Measurements from ENCODE around the gene ATF7. TPM values are rescaled to one million over a fixed set of nuclear protein-coding genes. Genes with fewer than 3 reads are reported as not detected.
A peak's percentile ranks its signal among the peaks of the same experiment; 100 is the strongest.
"Not testable (repeated sequence)": the region's sequence is repeated elsewhere in the genome, so short reads cannot be mapped to it uniquely, and the experiment has no call there.

The ATF7 gene
- total RNA-seq, 1 experiment from 2014 or later, result 31.6 TPM

DNA sequence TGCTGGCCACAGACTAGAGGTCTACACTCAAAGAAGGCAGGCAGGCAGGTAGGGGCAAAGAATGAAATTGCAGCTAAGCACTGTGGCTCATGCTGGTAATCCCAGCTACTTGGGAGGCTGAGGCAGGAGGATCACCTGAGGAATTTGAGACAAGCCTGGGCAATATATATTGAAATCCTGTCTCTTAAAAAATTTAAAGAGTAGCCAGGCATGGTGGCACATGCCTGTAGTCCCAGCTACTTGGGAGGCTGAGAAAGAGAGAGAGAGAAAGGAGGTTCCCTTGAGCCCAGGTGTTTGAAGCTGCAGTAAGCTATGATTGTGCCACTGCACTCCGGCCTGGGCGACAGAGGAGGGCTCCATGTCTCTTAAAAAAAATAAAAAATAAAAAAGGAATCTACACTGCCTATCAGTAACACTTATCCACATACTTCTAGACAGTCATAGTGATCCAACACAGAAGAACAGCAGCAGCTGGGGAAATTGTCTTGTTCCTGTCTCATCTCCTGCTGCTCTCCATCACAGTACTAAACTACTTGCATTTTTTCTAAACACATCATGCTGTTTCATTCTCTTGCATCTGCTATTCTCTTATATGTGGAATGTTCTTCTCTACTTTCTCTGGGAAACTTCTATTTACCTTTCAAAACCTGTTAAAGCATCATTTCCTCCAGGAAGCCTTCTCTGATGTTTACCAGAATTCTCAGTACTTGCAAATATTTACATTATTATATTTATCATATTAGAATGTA lies 57.2 kb downstream of the ATF7 start:
- DNase-seq (ENCODE audit: extremely low read depth, low read depth), result peak; percentile 70

DNA sequence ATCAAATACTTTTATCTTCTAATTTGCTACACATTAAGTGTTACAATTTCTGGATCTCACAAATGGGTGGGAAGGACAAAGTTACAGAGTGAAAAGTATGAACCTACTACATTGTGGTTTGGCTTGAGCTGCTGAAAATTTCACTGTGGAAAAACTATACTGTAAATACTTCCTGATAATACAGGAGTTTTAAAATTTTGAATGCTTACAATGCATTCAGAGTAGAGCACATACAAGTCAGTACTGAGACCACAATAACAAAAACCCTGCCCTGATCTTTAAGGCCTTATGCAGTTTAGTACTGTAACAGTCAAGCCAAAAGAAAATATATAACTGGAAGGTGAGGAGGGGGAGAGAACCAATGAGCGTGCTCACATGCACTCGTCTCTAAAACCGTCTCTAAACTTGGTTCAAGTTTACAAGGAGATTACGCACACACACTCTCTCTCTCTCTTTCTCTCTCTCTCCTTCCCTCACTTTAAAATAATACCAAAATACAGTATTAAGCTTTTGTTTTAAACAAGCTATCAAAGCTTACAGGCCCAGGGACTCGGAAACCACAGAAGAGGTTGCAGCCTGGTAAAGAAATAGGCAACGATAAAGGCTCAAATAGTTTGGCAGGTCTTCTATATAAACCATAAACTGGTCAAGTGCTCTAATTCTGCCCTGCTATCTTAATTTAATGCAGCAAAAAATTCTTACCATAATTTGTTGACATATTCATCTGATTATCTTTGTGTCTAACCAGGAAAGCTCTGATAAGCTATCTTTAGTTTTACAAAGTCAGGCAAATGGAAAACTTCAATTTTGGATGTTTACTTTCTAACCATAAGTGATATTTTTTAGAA lies 58.0 kb downstream of the ATF7 start:
- no peak for DNase-seq (ENCODE audit: extremely low read depth, low read depth)

- DNase-seq (ENCODE audit: extremely low read depth, low read depth), result not testable (repeated sequence)
Observed at GRCh38 chr12:53565376-53565775, 60.8 kb downstream of the ATF7 start.

GRCh38 chr12:53564941-53565340 lies 61.2 kb downstream of the ATF7 start:
- no peak for DNase-seq (ENCODE audit: extremely low read depth, low read depth)

GRCh38 chr12:53564278-53564677 lies 61.9 kb downstream of the ATF7 start:
- DNase-seq (ENCODE audit: extremely low read depth, low read depth), result no peak

DNA sequence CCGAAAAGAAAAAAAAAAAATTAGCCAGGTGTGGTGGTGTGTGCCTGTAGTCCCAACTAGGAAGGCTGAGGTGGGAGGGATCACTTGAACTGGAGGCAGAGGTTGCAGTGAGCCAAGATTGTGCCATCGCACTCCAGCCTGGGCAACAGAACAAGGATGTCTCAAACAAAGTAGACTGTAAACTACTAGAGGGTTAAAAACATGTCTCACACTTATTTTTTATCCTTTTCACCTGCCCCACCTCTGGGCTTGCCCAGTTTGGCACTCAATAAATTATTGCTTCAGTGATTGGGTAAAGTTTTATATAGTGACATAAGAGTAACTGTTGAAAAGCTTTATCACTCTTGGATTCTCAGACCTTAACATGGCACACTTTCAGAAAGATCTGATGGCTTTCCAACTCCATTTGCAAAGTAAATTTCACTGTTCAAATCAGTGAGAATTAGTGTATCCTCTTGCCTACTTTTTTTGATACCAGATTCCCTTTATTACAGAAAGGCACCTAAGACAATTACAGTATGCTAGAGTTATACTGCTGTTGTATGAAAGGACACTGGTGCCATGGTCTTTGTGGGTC lies 62.6 kb downstream of the ATF7 start:
- no peak for DNase-seq (ENCODE audit: extremely low read depth, low read depth)

DNA sequence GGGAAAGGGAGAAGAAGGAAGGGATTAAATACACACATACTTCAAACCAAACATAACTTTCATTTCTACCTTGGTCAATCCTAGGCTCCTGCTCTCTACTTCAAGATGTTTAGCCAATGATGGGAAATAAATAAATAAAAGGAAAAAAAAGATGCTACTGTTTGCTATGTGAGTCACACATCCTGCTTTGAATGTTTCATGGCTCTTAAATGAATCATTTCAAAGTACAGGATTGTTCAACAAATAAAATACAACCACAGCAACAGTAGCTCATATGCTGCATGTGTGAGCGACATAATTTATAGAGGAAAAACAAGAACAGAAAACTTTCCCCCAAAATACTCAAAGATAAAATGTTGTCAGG lies 64.6 kb downstream of the ATF7 start:
- peak; percentile 85 for DNase-seq (ENCODE audit: extremely low read depth, low read depth)

GRCh38 chr12:53560912-53561589 lies 65.1 kb downstream of the ATF7 start:
- DNase-seq (ENCODE audit: extremely low read depth, low read depth), result peak; percentile 58

GRCh38 chr12:53560351-53560750 lies 65.8 kb downstream of the ATF7 start:
- DNase-seq (ENCODE audit: extremely low read depth, low read depth), result peak; percentile 87

DNA sequence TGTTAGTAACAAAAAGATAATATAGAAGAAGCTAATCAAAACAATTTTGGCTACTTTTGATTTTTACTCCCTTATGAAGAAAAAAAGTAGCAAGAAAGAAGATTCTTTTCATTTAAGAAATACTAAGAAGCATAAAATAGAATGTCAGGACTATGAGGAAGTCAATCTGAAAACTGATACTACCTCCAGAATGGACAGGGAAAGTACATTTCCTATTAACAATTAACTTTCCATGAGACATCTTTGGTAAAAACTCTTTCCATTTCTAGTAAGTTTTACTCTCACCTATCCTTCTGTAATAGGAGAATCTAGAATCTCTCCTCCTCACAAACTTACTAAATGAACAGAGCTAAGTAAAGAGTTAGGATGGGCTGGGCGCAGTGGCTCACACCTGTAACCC lies 67.6 kb downstream of the ATF7 start:
- DNase-seq (ENCODE audit: extremely low read depth, low read depth), result no peak

GRCh38 chr12:53552361-53553327 lies 73.5 kb downstream of the ATF7 start:
- DNase-seq (ENCODE audit: extremely low read depth, low read depth), result no peak

DNA sequence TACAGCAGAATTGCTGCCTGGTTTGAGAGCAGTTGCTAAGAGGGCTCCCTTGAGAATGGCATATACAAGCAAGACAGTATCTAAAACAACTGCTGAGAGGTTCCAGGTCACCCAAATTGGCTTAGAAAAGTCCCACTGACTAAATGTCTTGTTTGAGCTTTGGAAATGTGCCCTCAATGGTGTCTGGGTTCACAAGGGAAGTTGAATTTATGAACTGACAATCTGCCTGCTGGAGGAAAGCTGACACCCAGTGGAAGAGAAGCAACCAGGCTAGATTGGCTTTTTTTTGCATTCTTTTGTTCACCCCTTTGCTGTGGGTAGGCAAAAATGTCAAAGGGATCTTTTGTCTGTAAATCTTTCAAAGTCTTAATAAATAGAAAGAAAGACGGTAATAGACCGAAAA lies 74.3 kb downstream of the ATF7 start:
- DNase-seq (ENCODE audit: extremely low read depth, low read depth), result no peak

GRCh38 chr12:53550595-53550994 lies 75.6 kb downstream of the ATF7 start:
- DNase-seq (ENCODE audit: extremely low read depth, low read depth), result no peak

DNA sequence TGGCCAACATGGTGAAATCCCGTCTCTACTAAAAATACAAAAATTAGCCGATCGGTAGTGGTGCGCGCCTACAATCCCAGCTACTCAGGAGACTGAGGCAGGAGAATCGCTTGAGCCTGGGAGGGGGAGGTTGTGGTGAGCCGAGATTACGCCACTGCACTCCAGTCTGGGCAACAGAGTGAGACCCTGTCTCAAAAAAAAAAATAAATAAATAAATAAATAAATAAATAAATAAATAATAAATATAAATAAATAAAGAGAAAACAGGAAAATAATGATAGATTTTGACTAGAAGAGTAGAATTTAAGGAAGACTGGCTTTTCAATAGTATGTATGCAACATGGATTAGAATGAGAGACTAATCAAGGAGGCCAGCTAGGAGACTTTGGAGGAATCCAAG lies 76.1 kb downstream of the ATF7 start:
- not testable (repeated sequence) for DNase-seq (ENCODE audit: extremely low read depth, low read depth)

- DNase-seq (ENCODE audit: extremely low read depth, low read depth), result not testable (repeated sequence)
Observed at GRCh38 chr12:53548354-53548753, 77.8 kb downstream of the ATF7 start.

DNA sequence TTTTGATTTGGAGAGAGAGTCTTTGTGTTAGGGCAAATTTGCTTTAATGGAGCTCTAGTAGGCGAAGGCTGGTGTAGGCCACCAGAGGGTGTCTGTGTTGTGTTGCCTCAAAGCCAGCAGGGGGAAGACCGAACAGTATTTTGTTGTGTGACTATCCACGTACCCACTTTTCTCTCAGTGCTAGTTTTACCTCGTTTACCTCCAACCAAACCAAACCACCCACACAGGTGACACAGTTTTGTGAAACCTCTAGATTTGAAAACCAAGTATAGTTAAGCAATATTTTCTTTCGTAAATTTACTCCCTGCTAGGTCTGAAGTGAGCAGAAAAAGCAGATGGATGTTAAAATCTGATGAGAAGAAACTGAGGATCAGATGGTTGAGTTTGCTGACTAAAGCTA lies 82.6 kb downstream of the ATF7 start:
- DNase-seq (ENCODE audit: extremely low read depth, low read depth), result peak; percentile 72

- DNase-seq (ENCODE audit: extremely low read depth, low read depth), result no peak
Observed at GRCh38 chr12:53539526-53539925, 86.7 kb downstream of the ATF7 start.

DNA sequence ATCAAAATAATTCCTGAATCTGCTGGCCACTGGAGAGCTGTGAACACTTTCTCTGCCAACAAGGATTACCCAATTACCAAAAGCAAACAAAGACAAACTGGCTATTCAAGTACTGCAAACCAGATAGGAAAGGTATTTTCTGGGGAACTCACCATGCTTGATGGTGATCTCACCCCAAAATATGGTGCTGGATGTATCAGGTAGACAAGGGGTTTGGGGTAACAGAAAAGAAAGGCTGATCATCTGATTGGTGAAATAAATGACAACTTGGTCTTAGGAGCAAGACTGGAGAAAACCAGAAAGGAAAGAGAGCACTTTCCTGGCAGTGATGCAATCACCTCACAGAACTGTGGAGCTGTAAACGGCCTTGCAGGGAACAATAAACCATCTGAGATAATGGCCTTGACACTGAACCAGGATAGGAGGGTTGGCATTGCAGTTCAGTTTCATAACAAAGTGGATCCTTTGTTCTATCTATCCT lies 87.9 kb downstream of the ATF7 start:
- no peak for DNase-seq (ENCODE audit: extremely low read depth, low read depth)

- DNase-seq (ENCODE audit: extremely low read depth, low read depth), result no peak
Observed at GRCh38 chr12:53536962-53537361, 89.2 kb downstream of the ATF7 start.

- no peak for DNase-seq (ENCODE audit: extremely low read depth, low read depth)
Observed at GRCh38 chr12:53533471-53533870, 92.7 kb downstream of the ATF7 start.

Data from NCI-H460 (cell line).